ENCODE data around the gene C5orf58.

C5orf58 gene

GRCh38 chr5:170261528-170262043 is 28.8 kb downstream of the C5orf58 start:
- no peak for DNase-seq

GRCh38 chr5:170262061-170263045 is 29.6 kb downstream of the C5orf58 start:
- no peak for DNase-seq

- no peak for DNase-seq
These were observed 31.1 kb downstream of the C5orf58 start for GRCh38 chr5:170263906-170264305.

GRCh38 chr5:170265522-170265921 is 32.7 kb downstream of the C5orf58 start:
- no peak for DNase-seq

GRCh38 chr5:170266570-170267381 is 34.0 kb downstream of the C5orf58 start:
- DNase-seq = no peak

- peak; percentile 28 for DNase-seq
These were observed 34.8 kb downstream of the C5orf58 start for GRCh38 chr5:170267431-170268152.

- no peak for DNase-seq
These were observed 35.4 kb downstream of the C5orf58 start for GRCh38 chr5:170268153-170268689.

GRCh38 chr5:170268884-170269283 is 36.1 kb downstream of the C5orf58 start:
- DNase-seq = no peak

GRCh38 chr5:170269579-170269978 is 36.8 kb downstream of the C5orf58 start:
- no peak for DNase-seq

GRCh38 chr5:170270293-170271069 is 37.7 kb downstream of the C5orf58 start:
- DNase-seq = no peak

- no peak for DNase-seq
These were observed 41.4 kb downstream of the C5orf58 start for GRCh38 chr5:170273968-170274710.

GRCh38 chr5:170275376-170275994 is 42.7 kb downstream of the C5orf58 start:
- DNase-seq = no peak

GRCh38 chr5:170276140-170276539 is 43.4 kb downstream of the C5orf58 start:
- no peak for DNase-seq

GRCh38 chr5:170277867-170278281 is 45.1 kb downstream of the C5orf58 start:
- DNase-seq = no peak

GRCh38 chr5:170278611-170279458 is 46.0 kb downstream of the C5orf58 start:
- DNase-seq = no peak

- DNase-seq = no peak
These were observed 46.7 kb downstream of the C5orf58 start for GRCh38 chr5:170279459-170279817.

- no peak for DNase-seq
These were observed 47.3 kb downstream of the C5orf58 start for GRCh38 chr5:170280011-170280493.

GRCh38 chr5:170283296-170283695 is 50.5 kb downstream of the C5orf58 start:
- DNase-seq = no peak

- DNase-seq = no peak
These were observed 51.4 kb downstream of the C5orf58 start for GRCh38 chr5:170284231-170284630.
